Neural cell (in vitro differentiated cells): Measurements from ENCODE around the gene RAB18. TPM values are rescaled to one million over a fixed set of nuclear protein-coding genes. Genes with fewer than 3 reads are reported as not detected.

ENCODE experiments used
- H2AFZ ChIP-seq: fragments of 200-600, 300-800 bp; sonication (generic), shearing (Covaris generic); 2 replicates; pipeline ENCODE4 v1.6.0; 2014; ENCODE audit warnings: low read depth, mild to moderate bottlenecking, antibody characterized with exemption, low read length, moderate library complexity
- H3F3A ChIP-seq: fragments of 200-600 bp; shearing (Covaris generic); 2 replicates; pipeline ENCODE4 v1.6.1; 2016; ENCODE audit warnings: mild to moderate bottlenecking, moderate library complexity, mixed read lengths, antibody characterized with exemption, low read length; ENCODE audit not compliant: insufficient read depth, poor library complexity, severe bottlenecking
- H3K27ac ChIP-seq: fragments of 200-600, 300-800 bp; sonication (generic), shearing (Covaris generic); 2 replicates; pipeline ENCODE4 v1.5.1; 2014; ENCODE audit warnings: mild to moderate bottlenecking, low read length, moderate library complexity
- H3K27me3 ChIP-seq: fragments of 300-800, 200-600 bp; sonication (generic), shearing (Covaris generic); 2 replicates; pipeline ENCODE4 v1.6.0; 2014; ENCODE audit warnings: mild to moderate bottlenecking, low read depth, low read length, moderate library complexity; ENCODE audit not compliant: insufficient read depth
- H3K36me3 ChIP-seq: fragments of 300-800, 200-600 bp; sonication (generic), shearing (Covaris generic); 2 replicates; pipeline ENCODE4 v1.5.1; 2014; ENCODE audit warnings: mild to moderate bottlenecking, antibody characterized with exemption, low read length, moderate library complexity; ENCODE audit not compliant: insufficient read depth
- H3K4me2 ChIP-seq: fragments of 300-800, 200-600 bp; sonication (generic), shearing (Covaris generic); 2 replicates; pipeline ENCODE4 v1.6.0; 2014; ENCODE audit warnings: mild to moderate bottlenecking, low read length
- H3K4me3 ChIP-seq: fragments of 300-800, 200-600 bp; sonication (generic), shearing (Covaris generic); 2 replicates; pipeline ENCODE4 v1.5.1; 2014; ENCODE audit warnings: mild to moderate bottlenecking, low read length, moderate library complexity
- H3K79me2 ChIP-seq: fragments of 200-600 bp; shearing (Covaris generic); replicated peaks from 2 replicates; pipeline ENCODE4 v1.6.0; 2014; ENCODE audit warnings: mild to moderate bottlenecking, low read length, moderate library complexity; ENCODE audit not compliant: insufficient read depth
- H3K9ac ChIP-seq: fragments of 300-800, 200-600 bp; sonication (generic), shearing (Covaris generic); 2 replicates; pipeline ENCODE4 v1.6.1; 2016; ENCODE audit warnings: mild to moderate bottlenecking, low read length, mixed read lengths
- H3K9me2 ChIP-seq: fragments of 200-600 bp; shearing (Covaris generic); 2 replicates; pipeline ENCODE4 v1.6.1; 2016; ENCODE audit warnings: mild to moderate bottlenecking, low read length, mixed read lengths; ENCODE audit not compliant: insufficient read depth
- H3K9me3 ChIP-seq: fragments of 200-600, 300-800 bp; sonication (generic), shearing (Covaris generic); 2 replicates; pipeline ENCODE4 v1.6.1; 2016; ENCODE audit warnings: mild to moderate bottlenecking, mixed run types, low read length, moderate library complexity, mixed read lengths
- H4K20me1 ChIP-seq: fragments of 200-600 bp; shearing (Covaris generic); 2 replicates; pipeline ENCODE4 v1.6.1; 2016; ENCODE audit warnings: mild to moderate bottlenecking, mixed run types; ENCODE audit not compliant: insufficient read depth
- CTCF ChIP-seq: fragments of 450-650 bp; IDR thresholded peaks from 2 replicates; pipeline ENCODE4 v1.5.1; 2014; ENCODE audit warnings: antibody characterized with exemption, mild to moderate bottlenecking, moderate library complexity; ENCODE audit not compliant: poor library complexity, severe bottlenecking
- EP300 ChIP-seq: fragments of 450-650 bp; conservative IDR thresholded peaks from 2 replicates; pipeline ENCODE4 v1.6.1; 2014; ENCODE audit warnings: antibody characterized with exemption, mild to moderate bottlenecking, moderate library complexity; ENCODE audit not compliant: poor library complexity, severe bottlenecking
- MXI1 ChIP-seq: fragments of 450-650 bp; conservative IDR thresholded peaks from 2 replicates; pipeline ENCODE4 v1.6.1; 2014; ENCODE audit warnings: antibody characterized with exemption, mild to moderate bottlenecking; ENCODE audit not compliant: poor library complexity, severe bottlenecking
- POLR2AphosphoS5 ChIP-seq: IDR thresholded peaks from 2 replicates; pipeline ENCODE4 v1.6.1; 2012
- RAD21 ChIP-seq: fragments of 450-650 bp; conservative IDR thresholded peaks from 2 replicates; pipeline ENCODE4 v1.6.1; 2014; ENCODE audit warnings: antibody characterized with exemption, mild to moderate bottlenecking, moderate library complexity
- REST ChIP-seq: IDR thresholded peaks from 2 replicates; pipeline ENCODE4 v1.6.1; 2012; ENCODE audit warnings: borderline replicate concordance
- SMC3 ChIP-seq: fragments of 450-650 bp; conservative IDR thresholded peaks from 2 replicates; pipeline ENCODE4 v1.6.1; 2014; ENCODE audit warnings: antibody characterized with exemption, mild to moderate bottlenecking, moderate library complexity; ENCODE audit not compliant: poor library complexity
- TAF1 ChIP-seq: IDR thresholded peaks from 2 replicates; pipeline ENCODE4 v1.6.1; 2012; ENCODE audit warnings: low read depth
- polyA plus RNA-seq: library from polyadenylated mRNA; depleted of rRNA; stranded (reverse); fragments of >200 nt; gene quantifications from 2 replicates; pipeline ENCODE4 v1.2.3, GENCODE V29; 2014

The RAB18 gene
- polyA plus RNA-seq, 1 donor from 2014 or later, result 122 TPM

- H3K79me2 ChIP-seq, result no peaks in the 10 kb centered on the region
- H3K4me3 ChIP-seq, result no peak overlapping the region
- no peaks in the 10 kb centered on the region for H3K36me3 ChIP-seq
- no peaks in the 10 kb centered on the region for H3K9me2 ChIP-seq
- H3F3A ChIP-seq, result no peaks in the 10 kb centered on the region
- TF ChIP-seq TAF1 (no peak), MXI1 (no peak), EP300 (no peak), RAD21 (no peak), REST (no peak), POLR2AphosphoS5 (no peak), SMC3 (no peak)
- no peak overlapping the region for H2AFZ ChIP-seq
- no peaks in the 10 kb centered on the region for H4K20me1 ChIP-seq
- H3K4me2 ChIP-seq, result no peak overlapping the region
- H3K9me3 ChIP-seq, result no peaks in the 10 kb centered on the region
- H3K9ac ChIP-seq, result no peak overlapping the region
- H3K27ac ChIP-seq, result no peak overlapping the region
- H3K27me3 ChIP-seq, result no peaks in the 10 kb centered on the region
Observed at GRCh38 chr10:27461312-27461711, 42.8 kb upstream of the RAB18 start.

- Histone ChIP-seq H3K27ac (no peak overlapping the region), H3K4me3 (no peak overlapping the region), H4K20me1 (no peaks in the 10 kb centered on the region), H3K4me2 (no peak overlapping the region), H2AFZ (no peak overlapping the region), H3K9ac (no peak overlapping the region), H3K9me2 (no peaks in the 10 kb centered on the region), H3F3A (no peaks in the 10 kb centered on the region), H3K9me3 (no peaks in the 10 kb centered on the region), H3K27me3 (no peaks in the 10 kb centered on the region), H3K79me2 (no peaks in the 10 kb centered on the region), H3K36me3 (no peaks in the 10 kb centered on the region)
- no peak for TF ChIP-seq CTCF
- no peak for TF ChIP-seq SMC3
- TF ChIP-seq POLR2AphosphoS5, result no peak
- no peak for TF ChIP-seq TAF1
- TF ChIP-seq MXI1, result no peak
- no peak for TF ChIP-seq REST
Observed at GRCh38 chr10:27463961-27464360, 40.1 kb upstream of the RAB18 start.
